SK-MEL-5 (cell line): Measurements from ENCODE around the gene UMODL1. TPM values are rescaled to one million over a fixed set of nuclear protein-coding genes. Genes with fewer than 3 reads are reported as not detected.

Source experiments
- DNase-seq: peaks from one replicate; pipeline ENCODE4 v3.0.0-alpha.2; 2016; ENCODE audit warnings: low read depth, low spot score
- in situ Hi-C: cut with HindIII; loops from 2 replicates; pipeline ENCODE4 v1.10.0; 2016; ENCODE audit warnings: low sequenced_read_pairs, high pct_unique_total_duplicates, low pct_unique_long_range_greater_than_20kb
- total RNA-seq: library from RNA; depleted of rRNA; stranded (reverse); fragments of >200 nt; shearing (Covaris generic); gene quantifications from 2 replicates; pipeline ENCODE4 v1.2.3, GENCODE V29; 2014

UMODL1 gene
- total RNA-seq, 1 experiment from 2014 or later: not detected

GRCh38 chr21:42049578-42050430, 21.3 kb upstream of the UMODL1 start:
- in situ Hi-C loops: no loop called here
- DNase-seq: no peak

DNA sequence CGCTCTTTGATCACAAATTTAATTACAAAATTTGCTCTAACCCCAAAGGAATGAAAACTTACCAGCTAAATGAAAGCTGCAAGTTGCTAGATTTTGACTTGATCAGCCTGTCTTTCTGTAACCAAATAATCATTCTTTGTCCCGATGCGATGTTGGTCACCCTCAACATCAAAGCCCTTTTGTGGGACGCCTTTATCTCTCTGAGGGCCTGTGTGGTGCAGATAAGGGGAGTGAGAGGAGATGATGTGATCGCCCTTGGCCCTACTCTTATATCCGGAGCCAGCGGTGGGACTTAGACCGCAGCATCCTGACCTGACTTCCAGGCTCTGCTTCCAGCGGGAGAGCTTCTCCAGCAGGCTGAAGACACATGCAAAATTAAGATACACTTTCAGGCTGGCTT, 19.3 kb upstream of the UMODL1 start:
- no peak for DNase-seq
- in situ Hi-C loops: no loop called here

- DNase-seq: no peak
- in situ Hi-C loops: no loop called here
Measured at GRCh38 chr21:42055425-42055824, 15.7 kb upstream of the UMODL1 start.

DNA sequence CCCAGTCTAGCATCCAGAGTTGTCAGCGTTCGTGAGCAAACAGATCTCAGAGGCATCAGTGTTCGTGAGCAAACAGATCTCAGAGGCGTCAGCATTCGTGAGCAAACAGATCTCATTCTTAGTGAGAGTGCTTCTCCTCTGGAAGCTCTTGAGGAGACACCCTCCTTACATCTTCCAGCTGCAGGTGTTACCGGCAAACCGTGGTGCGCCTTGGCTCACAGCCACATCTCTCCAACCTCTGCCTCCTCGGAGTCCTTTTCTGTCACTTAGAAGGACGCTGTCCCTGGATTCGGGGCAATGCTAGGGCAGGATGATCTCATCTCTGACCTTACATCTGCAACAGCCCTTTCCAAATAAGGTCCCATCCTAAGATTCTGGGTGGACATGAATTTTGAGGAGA, 14.6 kb upstream of the UMODL1 start:
- in situ Hi-C loops: no loop called here
- no peak for DNase-seq

GRCh38 chr21:42056996-42057689, 14.0 kb upstream of the UMODL1 start:
- no peak for DNase-seq
- in situ Hi-C loops: no loop called here

- no peak for DNase-seq
- in situ Hi-C loops: no loop called here
Measured at GRCh38 chr21:42057851-42058437, 13.2 kb upstream of the UMODL1 start.

DNA sequence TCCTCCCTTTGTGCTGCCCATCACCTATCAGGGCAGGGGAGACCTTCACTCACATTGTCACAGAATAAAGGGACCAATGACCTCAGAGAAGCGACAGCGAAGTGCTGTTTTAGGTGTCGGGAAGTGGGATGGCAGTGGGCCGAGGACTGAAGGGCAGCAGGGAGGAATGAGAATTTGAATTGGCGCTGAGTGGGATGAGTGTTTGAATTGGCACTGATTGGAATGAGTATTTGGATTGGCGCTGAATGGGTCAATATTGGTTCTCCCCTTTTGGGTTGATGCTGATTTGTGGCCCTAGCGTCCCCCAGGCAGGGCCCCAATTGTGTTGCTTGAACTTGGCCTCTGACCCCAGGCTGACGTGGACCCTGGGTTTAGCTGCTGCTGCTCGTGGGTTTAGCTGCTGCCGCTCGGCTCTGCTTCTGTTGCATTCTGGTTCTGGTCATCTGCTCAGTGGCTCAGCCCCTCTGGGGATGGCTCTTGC, 12.4 kb upstream of the UMODL1 start:
- DNase-seq: no peak
- in situ Hi-C loops: no loop called here

- in situ Hi-C loops: no loop called here
Measured at GRCh38 chr21:42059141-42059540, 12.0 kb upstream of the UMODL1 start.

GRCh38 chr21:42059721-42060120, 11.4 kb upstream of the UMODL1 start:
- in situ Hi-C loops: no loop called here
- DNase-seq: no peak

More at GRCh38 chr21:42059141-42059540, 12.0 kb upstream of the UMODL1 start:
- DNase-seq: no peak

DNA sequence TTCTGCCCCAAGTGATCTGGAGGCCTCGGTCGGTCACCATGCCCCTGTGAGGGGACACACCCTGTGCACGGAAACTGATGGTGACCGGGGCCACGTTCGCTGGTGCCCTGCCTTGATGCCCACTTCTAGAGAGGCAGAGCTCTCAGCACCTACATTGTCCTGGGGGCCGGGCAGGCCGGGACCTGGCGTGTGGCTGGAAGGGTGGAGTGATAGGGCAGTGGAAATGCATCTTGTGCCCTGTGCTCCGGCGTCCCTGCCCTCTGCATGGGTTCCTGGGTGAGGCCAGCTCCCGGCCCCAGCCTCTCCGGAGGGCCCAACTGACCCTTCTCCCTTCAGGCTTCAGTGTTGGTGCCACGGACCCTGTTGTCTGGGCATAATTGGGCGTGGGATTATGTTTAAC, 11.0 kb upstream of the UMODL1 start:
- in situ Hi-C loops: no loop called here
- no peak for DNase-seq

DNA sequence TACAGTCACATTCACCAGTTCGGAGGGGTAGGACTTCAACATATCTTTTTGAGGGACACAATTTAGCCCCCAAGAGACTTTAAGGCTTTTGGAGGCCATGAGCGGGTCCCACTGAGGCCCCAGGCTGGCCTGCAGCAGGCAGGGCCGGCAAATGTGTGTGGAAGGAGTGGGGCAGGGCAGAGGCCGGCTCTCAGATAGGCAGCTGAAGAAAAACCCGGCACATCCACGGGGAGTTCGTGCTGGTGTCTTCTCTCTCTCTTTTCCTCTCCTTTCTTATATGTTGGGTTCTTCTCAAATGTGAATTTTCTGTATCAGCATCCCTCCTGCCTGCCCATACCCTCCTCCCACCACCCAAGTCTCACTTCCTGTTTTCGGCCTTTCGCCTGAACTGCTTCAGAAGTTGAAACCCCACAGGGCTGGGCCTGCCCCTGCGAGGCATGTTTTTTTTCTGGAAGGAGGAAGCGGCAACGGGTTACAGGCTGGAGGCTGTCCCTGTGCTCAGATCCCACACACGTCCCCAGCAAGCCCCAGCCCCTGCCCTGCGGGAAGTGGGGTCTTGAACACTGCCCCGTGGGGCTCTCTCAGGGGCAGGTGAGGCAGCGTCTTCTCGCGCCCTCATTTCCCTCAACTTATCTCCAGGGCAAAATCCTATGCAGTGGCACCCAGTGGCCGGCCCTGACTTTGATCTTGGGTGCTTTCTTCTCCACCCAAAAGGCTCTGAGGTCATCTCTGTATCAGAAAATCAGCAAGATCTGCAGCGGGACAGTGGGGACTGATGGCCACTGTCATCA, 9.7 kb upstream of the UMODL1 start:
- DNase-seq: no peak
- in situ Hi-C loops: no loop called here

GRCh38 chr21:42061986-42062235, 9.2 kb upstream of the UMODL1 start:
- in situ Hi-C loops: no loop called here
- no peak for DNase-seq

GRCh38 chr21:42062236-42063022, 8.7 kb upstream of the UMODL1 start:
- DNase-seq: no peak
- in situ Hi-C loops: no loop called here

- no peak for DNase-seq
- in situ Hi-C loops: no loop called here
Measured at GRCh38 chr21:42063191-42063570, 7.9 kb upstream of the UMODL1 start.

- no peak for DNase-seq
- in situ Hi-C loops: no loop called here
Measured at GRCh38 chr21:42063571-42064521, 7.3 kb upstream of the UMODL1 start.

GRCh38 chr21:42066521-42066920, 4.6 kb upstream of the UMODL1 start:
- in situ Hi-C loops: no loop called here
- no peak for DNase-seq
